Stimulated activated CD4-positive, alpha-beta T cell treated with anti-CD3 and anti-CD28 coated beads, Interleukin-1b, Interleukin-23, amount 100 ng/mL, for 4 hours (primary cell): Measurements from ENCODE around the gene CDR2.
A peak's percentile ranks its signal among the peaks of the same experiment; 100 is the strongest.
"Not testable (repeated sequence)": the region's sequence is repeated elsewhere in the genome, so short reads cannot be mapped to it uniquely, and the experiment has no call there.

Source experiments
- DNase-seq, 2 donors: peaks; one replicate each; pipeline ENCODE4 v3.0.0-alpha.2; 2020; ENCODE audit warnings: low read depth in 2 of 2

The CDR2 gene

GRCh38 chr16:22307838-22308237, 66.6 kb downstream of the CDR2 start:
- DNase-seq: no peak

GRCh38 chr16:22306788-22307187, 67.6 kb downstream of the CDR2 start:
- DNase-seq: no peak

DNA sequence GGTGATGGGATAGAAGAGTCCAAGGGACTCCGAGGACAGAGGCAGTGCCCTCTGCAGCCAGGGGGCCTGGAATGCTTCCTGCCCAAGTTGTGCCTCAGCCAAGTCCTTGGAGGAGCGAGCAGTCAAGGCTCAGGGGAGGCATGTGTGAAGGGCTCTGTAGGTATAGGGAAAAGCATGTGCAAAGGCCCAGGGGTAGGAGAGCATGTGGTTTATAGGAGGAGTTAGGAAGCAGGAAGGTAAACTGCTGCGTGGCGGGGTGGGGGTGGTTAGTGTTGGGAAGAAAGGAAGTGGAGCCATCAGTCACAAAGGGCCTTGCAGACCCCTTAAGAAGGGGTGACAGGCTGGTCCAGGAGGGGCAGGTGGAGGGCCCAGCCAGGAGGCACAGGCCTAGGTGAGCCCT, 70.0 kb downstream of the CDR2 start:
- no peak for DNase-seq

GRCh38 chr16:22302776-22303363, 71.5 kb downstream of the CDR2 start:
- DNase-seq: no peak

GRCh38 chr16:22301423-22301822, 73.0 kb downstream of the CDR2 start:
- not testable (repeated sequence) for DNase-seq

DNA sequence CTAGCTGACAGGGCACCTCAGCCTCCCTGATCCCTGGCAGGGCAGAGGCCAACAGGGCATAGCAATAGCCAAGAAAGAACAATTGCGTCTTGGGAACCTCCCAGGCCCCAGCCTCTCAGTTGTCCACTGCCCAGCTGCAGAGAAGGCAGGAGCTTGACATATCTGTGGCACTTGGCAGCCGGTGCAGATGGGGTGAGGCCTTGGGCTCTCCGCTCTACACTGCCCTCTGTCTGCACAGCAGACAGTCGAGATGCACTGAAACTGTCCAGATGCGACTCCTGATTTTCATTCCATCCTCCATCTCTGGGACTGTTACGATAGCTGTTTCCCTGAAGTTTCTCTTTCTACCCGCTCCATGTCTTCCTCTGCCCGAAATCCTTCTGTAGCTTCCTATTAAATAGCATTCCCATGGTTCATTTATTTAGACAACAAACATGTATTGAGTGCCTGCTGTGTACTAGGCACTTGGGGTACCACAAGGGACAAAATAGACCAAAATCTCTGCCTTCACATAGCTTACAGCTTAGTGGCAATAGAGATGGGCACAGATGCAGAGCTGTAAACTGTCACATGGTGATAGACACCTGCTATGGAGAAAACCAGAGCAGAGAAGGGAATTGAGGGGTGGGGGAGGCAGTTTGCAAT, 73.9 kb downstream of the CDR2 start:
- peak; percentile 25 to 29 for DNase-seq

- no peak for DNase-seq
Observed at GRCh38 chr16:22299036-22299435, 75.4 kb downstream of the CDR2 start.

GRCh38 chr16:22297871-22298733, 76.3 kb downstream of the CDR2 start:
- DNase-seq: peak; percentile 39 to 64

DNA sequence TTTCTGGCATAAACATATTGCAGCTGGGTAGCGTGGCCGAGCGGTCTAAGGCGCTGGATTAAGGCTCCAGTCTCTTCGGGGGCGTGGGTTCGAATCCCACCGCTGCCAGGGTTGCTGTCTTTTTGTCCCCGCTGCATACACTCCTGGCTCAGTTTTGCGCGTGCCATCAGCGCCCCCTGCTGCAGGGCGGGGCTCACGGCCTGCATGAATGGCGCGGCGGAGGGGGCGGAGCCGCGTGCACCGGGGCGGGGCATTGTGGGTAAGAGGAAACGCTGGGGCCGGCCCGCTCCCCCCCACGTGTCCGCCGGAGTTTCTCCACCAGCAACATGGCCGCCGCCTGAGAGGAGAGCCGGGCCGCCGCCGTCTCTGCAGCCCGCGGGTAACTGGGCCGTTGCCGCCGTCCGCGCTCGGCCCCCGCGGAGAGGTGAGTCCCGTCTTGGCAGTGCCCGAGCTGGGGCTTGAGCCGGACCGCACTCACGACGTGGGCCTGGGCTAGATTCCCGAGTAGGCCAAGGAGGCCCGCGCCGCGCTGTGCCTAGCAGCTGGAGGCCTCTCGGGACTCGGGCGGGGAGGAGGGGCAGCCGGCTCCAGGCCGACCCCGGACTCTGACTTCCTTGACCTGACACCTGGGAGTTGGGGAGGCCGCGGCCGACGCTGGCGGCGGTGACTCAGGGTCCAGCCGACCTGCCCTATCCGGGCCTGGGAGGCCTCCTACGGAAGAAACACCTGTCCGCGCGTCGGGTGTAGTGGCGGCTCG, 77.1 kb downstream of the CDR2 start, which contains the start of gene POLR3E:
TSS of gene POLR3E (plus strand) at position 296 of the 757 bp plus-strand sequence. CDS start 5,560 bp downstream, outside the sequence.
- DNase-seq: peak; percentile 100

DNA sequence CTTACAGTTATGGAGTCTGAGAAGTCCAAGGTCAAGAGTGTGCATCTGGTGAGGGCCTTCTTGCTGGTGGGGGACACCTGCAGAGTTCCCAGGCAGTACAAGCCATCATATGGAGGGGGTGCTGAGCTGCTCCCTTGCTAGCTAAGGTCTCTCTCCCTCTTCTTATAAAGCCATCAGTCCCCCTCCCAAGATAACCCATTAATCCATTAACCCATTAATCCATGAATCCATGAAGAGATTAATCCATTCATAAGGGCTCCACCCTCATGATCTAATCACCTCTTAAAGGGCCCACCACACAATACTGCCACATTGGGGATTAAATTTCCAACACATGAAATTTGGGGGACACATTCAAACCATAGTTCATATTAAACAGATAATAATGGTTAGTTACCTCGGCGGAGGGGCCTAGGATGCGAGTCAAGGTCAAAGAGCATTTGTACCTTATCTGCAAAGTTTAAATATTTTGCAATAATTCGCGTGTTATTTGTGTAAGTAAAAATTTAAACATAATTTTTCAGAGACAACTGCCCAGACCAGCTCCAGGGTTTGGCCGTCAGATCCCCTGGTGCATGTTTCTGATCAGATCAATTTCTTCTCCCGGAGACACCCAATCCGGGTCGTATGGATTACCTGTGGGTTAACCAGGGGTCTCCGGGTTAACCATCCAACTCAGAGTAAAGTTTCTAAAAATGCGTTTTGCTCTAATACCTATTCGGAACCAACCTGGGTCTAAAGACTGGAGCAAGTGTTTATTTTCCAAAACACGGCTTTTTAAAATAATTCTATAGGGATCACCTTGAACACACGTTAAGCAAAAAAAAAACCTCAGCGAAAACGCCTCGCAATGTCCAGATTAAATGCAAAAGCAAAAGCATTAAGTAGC, 78.0 kb downstream of the CDR2 start:
- DNase-seq: no peak
